LNCAP (cell line): ENCODE results near the gene PCDHA1.

Experiments
- TF ChIP-seq, protein P1 (sequence below): fragments of 450-650 bp; IDR thresholded peaks from 2 replicates; pipeline ENCODE4 v1.5.1; 2017; ENCODE audit warnings: mild to moderate bottlenecking

The PCDHA1 gene

DNA sequence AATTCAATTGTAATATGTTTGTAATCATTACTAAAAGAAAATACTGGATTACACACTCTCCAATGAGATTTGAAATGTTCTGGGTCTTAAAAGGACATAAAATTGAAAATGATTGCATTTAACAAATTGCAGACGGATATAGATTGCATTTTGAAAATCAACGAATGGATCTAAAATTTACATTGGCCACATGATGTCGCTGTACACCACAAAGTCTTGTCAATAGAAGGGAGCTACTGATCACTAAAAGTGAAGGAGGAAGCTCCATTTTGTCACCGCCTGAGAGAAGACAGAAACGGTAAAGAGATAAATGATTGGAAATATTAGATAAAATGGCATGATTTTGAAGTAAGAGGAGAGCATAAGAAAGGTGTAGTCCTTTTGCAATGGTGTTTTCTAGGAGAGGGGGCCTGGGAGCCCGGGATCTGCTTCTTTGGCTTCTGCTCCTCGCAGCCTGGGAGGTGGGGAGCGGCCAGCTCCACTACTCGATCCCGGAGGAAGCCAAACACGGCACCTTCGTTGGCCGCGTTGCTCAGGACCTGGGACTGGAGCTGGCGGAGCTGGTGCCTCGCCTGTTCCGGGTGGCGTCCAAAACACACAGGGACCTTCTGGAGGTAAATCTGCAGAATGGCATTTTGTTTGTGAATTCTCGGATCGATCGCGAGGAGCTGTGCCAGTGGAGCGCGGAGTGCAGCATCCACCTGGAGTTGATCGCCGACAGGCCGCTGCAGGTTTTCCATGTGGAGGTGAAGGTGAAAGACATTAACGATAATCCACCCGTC is at the start of gene PCDHA1:
Gene PCDHA1, plus strand, starts transcription at position 236 of the 782 bp plus-strand sequence.
- TF ChIP-seq, protein P1, sequence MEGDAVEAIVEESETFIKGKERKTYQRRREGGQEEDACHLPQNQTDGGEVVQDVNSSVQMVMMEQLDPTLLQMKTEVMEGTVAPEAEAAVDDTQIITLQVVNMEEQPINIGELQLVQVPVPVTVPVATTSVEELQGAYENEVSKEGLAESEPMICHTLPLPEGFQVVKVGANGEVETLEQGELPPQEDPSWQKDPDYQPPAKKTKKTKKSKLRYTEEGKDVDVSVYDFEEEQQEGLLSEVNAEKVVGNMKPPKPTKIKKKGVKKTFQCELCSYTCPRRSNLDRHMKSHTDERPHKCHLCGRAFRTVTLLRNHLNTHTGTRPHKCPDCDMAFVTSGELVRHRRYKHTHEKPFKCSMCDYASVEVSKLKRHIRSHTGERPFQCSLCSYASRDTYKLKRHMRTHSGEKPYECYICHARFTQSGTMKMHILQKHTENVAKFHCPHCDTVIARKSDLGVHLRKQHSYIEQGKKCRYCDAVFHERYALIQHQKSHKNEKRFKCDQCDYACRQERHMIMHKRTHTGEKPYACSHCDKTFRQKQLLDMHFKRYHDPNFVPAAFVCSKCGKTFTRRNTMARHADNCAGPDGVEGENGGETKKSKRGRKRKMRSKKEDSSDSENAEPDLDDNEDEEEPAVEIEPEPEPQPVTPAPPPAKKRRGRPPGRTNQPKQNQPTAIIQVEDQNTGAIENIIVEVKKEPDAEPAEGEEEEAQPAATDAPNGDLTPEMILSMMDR: peak; percentile 26; the same call in 1 of the 2 replicates

DNA sequence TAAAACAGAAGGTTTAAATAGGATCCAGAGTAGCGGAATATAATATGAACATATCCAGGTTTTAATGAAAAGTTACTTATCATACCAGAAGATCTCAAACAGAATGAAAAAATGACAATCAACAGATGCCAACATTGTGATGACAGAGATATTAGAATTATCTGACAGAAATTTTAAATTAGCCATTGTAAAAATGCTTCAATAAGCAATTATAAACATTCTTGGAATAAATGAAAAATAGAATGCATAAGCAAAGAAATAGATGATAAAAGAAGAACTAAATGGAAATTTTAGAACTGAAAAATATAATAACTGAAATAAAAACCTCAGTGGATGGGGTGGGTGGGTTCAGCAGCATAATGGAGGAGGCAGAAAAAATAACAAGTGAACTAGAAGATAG is 48.5 kb upstream of the PCDHA1 start:
- TF ChIP-seq, protein P1: no peak

DNA sequence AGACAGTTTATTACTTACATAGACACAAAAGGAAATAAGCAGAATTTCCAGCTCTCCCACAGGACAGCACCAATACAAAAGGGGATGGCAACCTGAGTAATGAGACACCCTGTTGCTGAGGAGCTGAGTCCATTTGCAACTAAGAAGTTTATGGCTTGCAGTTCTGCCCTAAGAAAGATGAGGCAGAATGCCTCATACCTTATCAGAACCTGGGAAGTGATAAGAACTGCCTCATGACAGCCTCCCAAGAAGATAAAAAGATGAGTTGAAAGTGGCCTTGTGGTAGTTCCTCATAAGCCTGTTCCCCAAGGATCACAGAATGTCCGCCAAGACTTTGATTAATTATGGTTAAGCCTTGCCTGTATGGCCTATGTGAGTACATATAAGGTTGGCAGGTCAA is 44.0 kb upstream of the PCDHA1 start:
- TF ChIP-seq, protein P1: no peak

DNA sequence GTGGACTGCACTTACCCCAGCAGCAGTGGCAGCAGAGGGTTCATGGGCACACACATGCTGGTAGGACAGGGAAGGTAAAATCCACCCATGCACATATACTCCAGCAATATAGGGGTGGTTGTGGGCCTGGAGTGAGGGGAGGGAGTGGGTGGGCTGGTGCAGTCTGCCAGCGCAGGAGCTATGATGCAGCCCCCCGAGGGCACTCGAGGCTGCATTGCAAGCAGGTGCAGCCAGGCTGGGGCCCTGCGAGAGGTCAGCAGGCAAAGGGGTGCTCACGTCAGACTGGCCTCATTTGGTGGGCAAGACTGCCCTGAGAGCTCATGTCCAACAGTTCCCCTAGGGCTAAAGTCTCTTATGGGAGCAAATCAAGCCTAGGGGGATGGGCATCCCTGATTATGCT is 32.4 kb upstream of the PCDHA1 start:
- TF ChIP-seq, protein P1: no peak

DNA sequence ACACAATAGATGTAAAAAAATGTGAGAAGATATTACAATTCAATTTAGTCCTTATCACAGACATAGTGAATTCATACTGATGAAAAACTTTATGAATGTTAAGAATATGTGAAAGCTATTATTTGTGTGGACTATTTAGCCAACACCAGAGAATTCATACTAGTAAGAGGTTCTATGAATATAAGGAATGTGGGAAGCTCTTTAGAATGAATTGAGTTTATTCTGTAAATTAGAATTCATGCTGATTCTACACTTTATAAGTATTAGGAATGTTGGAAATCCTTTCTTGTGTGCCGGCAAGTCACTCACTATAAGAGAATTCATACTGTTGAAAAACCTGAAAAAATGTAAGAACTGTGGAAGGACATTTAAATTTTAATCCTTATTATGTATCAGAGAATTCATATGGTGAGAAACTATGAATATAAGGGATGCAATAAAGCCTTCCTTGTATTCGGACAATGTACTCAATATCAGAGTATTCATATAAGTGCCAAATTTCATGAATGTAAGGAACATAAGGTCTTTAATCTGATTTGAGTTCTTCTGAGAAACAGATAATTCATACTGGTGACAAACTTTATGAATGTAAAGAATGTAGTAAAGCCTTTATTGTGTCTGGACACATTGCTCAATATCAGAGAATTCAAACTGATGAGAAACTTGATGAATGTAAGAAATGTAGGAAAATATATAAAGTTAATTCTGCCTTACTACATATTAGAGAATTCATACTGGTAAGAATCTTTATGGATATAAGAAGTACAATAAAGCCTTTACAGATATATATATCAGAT is 21.6 kb upstream of the PCDHA1 start:
- TF ChIP-seq, protein P1: no peak

DNA sequence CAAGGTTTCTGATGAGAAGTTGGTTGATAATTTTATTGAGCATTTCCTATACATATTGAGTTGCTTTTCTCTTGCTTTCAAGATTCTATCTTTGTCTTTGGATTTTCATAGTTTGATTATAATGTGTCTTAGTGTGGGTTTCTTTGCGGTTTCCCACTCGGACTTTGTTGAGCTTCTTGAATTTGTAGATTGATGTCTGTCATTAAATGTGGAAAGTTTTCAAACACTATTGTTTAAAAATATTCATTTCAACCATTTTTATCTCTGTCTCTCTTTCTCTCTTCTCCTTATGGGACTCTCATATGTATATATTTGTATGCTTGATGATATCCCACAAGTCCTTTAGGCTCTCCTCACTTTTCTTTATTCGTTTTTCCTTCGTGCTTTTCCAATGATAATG is 18.5 kb upstream of the PCDHA1 start:
- TF ChIP-seq, protein P1: no peak

DNA sequence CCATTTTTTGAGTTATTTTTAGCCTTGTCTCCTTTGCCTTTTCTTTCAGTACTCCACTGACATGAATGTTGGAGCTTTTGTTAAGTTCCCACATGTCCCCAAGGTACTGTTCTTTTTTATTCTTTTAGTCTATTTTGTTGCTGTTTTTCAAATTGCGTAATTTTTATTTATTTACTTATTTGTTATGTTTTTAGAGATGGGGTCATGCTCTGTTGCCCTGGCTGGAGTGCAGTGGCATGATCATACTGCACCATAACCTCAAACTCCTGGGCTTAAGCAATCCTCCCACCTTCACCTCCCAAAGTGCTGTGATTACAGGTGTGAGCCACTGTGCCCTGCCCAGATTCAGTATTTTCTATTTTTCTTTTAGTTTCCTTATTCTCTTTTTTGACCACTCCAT is 5.4 kb upstream of the PCDHA1 start:
- TF ChIP-seq, protein P1: no peak
